Activated CD8-positive, alpha-beta memory T cell treated with anti-CD3 and anti-CD28 coated beads for 36 hours (primary cell): ENCODE data around the gene NT5C2. TPM values are rescaled to one million over a fixed set of nuclear protein-coding genes. Genes with fewer than 3 reads are reported as not detected.

Source experiments
- CTCF ChIA-PET: fragments of 350-600 bp; sonication (Branson Sonifier 250); formaldehyde crosslinking; loops from one replicate; lab custom pipeline; 2021; ENCODE audit warnings: antibody characterized with exemption; lab: Charles Lee
- POLR2A ChIA-PET: fragments of 350-600 bp; sonication (Branson Sonifier 250); formaldehyde crosslinking; loops from one replicate; lab custom pipeline; 2021; ENCODE audit warnings: antibody characterized with exemption; lab: Charles Lee
- total RNA-seq, 2 experiments: library from RNA; stranded (reverse); gene quantifications; one replicate each; pipeline ENCODE4 v1.2.3, GENCODE V29; 2021

Gene NT5C2
- total RNA-seq, 2 experiments from 2014 or later, result 40.0 to 46.3 TPM

- ChIA-PET POLR2A (no interaction called here), CTCF (interaction anchor here (2.4 kb wide), 1 partner anchor 136 kb away, joined by 15 read pairs; the partner anchor contains the start of gene CNNM2)
These were observed 139.2 kb downstream of the NT5C2 start for GRCh38 chr10:103053659-103054581.

- CTCF ChIA-PET, result no interaction called here
- POLR2A ChIA-PET, result no interaction called here
These were observed 143.8 kb downstream of the NT5C2 start for GRCh38 chr10:103049237-103049636.

- ChIA-PET POLR2A (no interaction called here), CTCF (interaction anchor here (0.6 kb wide), 1 partner anchor 237 kb away, joined by 3 read pairs; no protein-coding TSS in a partner anchor)
These were observed 145.7 kb downstream of the NT5C2 start for GRCh38 chr10:103047381-103047780.

- ChIA-PET CTCF (no interaction called here), POLR2A (no interaction called here)
These were observed 147.1 kb downstream of the NT5C2 start for GRCh38 chr10:103045961-103046360.

GRCh38 chr10:103044942-103045489, 148.1 kb downstream of the NT5C2 start:
- ChIA-PET POLR2A (no interaction called here), CTCF (no interaction called here)

GRCh38 chr10:103042908-103043307, 150.2 kb downstream of the NT5C2 start:
- CTCF ChIA-PET, result no interaction called here
- POLR2A ChIA-PET, result no interaction called here

- CTCF ChIA-PET, result no interaction called here
- POLR2A ChIA-PET, result no interaction called here
These were observed 150.9 kb downstream of the NT5C2 start for GRCh38 chr10:103042129-103042528.

GRCh38 chr10:103041391-103041790, 151.7 kb downstream of the NT5C2 start:
- ChIA-PET CTCF (no interaction called here), POLR2A (interaction anchor here (0.6 kb wide), 1 partner anchor 176 kb away, joined by 3 read pairs; no protein-coding TSS in a partner anchor)

GRCh38 chr10:103040418-103040817, 152.7 kb downstream of the NT5C2 start:
- POLR2A ChIA-PET, result interaction anchor here (0.5 kb wide), 1 partner anchor 29 kb away, joined by 3 read pairs; no protein-coding TSS in a partner anchor
- CTCF ChIA-PET, result no interaction called here

- CTCF ChIA-PET, result no interaction called here
- POLR2A ChIA-PET, result no interaction called here
These were observed 154.5 kb downstream of the NT5C2 start for GRCh38 chr10:103038570-103038969.

Other genes with a start within 250 kb of the NT5C2 start
- gene RPEL1, start 52.6 kb upstream of the NT5C2 start, total RNA-seq, result under 1 TPM in 1 of 2 experiments, not detected in 1; 0.08 TPM
- gene INA, start 83.9 kb upstream of the NT5C2 start, total RNA-seq, result under 1 TPM; 0.63 to 0.82 TPM
- 10 to 100 TPM; 17.9 to 18.3 TPM for gene PCGF6, start 157.9 kb upstream of the NT5C2 start, total RNA-seq
- gene TAF5, start 174.7 kb upstream of the NT5C2 start, total RNA-seq, result 10 to 100 TPM; 12.0 to 12.4 TPM
- gene ATP5MK, start 203.2 kb upstream of the NT5C2 start, total RNA-seq, result 100 to 1,000 TPM; 459 to 475 TPM
- gene PDCD11, start 203.4 kb upstream of the NT5C2 start, total RNA-seq, result 10 to 100 TPM; 93.4 to 93.7 TPM